ENCODE results near the gene ABCC11.
"Not testable (repeated sequence)": the region's sequence is repeated elsewhere in the genome, so short reads cannot be mapped to it uniquely, and the experiment has no call there.

ABCC11 gene

DNA sequence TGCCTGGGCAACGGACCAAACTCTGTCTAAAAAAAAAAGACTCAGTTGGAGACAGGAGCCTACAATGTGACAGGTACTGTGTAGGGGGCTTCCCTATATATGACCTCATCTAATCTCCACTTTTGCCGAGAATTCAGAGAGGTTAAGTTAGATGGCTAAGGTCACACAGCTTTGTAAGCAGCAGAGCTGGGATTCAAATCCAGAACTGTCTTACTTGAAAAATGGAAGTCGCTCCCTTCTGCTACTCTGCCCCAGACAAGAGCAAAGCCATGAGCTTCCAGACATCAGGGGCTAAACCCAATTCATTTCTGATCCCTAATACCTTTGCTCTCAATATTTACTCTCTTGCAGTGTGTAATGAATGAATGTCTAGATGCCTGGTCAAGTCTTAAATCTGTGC, 50.0 kb downstream of the ABCC11 start:
- H3K4me1 ChIP-seq (ENCODE audit: control insufficient read depth in 1 of 2, insufficient read depth in 2 of 2, low read length in 2 of 2): no peaks in the 10 kb centered on the region
- H3K36me3 ChIP-seq (ENCODE audit: control insufficient read depth in 1 of 2, insufficient read depth in 2 of 2, low read length in 2 of 2): no peaks in the 10 kb centered on the region
- H3K9me3 ChIP-seq (ENCODE audit: control insufficient read depth in 1 of 2, low read length in 2 of 2): no peaks in the 10 kb centered on the region
- no peak overlapping the region for H3K4me3 ChIP-seq (ENCODE audit: low read depth in 1 of 2, low read length in 2 of 2)
- no peak overlapping the region for H3K27ac ChIP-seq (ENCODE audit: low read length)
- no peaks in the 10 kb centered on the region for H3K27me3 ChIP-seq (ENCODE audit: low read depth, low read length)

DNA sequence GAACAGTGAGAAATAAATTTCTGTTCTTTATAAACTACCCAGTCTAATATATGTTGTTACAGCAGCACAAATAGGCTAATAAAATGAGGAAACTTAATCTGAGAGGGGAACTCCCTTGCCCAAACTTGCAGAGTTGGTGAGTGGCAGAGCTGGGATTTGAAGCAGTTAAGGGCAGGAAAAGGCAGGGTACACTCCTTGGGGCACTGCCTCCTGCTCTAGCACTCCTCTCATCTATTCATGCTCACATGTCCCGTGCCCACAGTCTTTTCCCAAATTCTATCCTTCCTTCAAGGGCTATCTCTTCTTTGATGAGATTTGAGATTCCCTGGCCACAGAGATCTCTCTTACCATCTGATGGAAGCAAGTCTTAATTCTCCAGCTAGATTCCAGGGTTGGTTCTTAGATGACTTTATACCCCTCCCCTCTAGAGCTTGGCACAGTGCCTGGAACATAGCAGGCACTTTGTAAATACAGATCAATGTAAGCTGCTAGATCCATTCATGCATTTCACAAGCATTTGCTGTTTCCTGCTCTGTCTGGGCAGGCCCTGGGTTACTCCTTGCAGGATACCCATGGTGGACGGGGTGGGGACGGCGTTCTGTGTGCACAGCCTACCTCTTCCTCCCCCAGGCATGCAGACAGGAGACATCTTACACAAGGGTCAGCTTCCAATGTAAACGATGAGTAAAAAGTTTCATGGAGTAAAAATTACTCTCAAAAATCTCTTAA, 52.3 kb downstream of the ABCC11 start:
- Histone ChIP-seq H3K36me3 (ENCODE audit: control insufficient read depth in 1 of 2, insufficient read depth in 2 of 2, low read length in 2 of 2) (no peaks in the 10 kb centered on the region), H3K9me3 (ENCODE audit: control insufficient read depth in 1 of 2, low read length in 2 of 2) (no peaks in the 10 kb centered on the region), H3K4me1 (ENCODE audit: control insufficient read depth in 1 of 2, insufficient read depth in 2 of 2, low read length in 2 of 2) (no peaks in the 10 kb centered on the region), H3K4me3 (ENCODE audit: low read depth in 1 of 2, low read length in 2 of 2) (no peak overlapping the region), H3K27me3 (ENCODE audit: low read depth, low read length) (no peaks in the 10 kb centered on the region), H3K27ac (ENCODE audit: low read length) (no peak overlapping the region)

DNA sequence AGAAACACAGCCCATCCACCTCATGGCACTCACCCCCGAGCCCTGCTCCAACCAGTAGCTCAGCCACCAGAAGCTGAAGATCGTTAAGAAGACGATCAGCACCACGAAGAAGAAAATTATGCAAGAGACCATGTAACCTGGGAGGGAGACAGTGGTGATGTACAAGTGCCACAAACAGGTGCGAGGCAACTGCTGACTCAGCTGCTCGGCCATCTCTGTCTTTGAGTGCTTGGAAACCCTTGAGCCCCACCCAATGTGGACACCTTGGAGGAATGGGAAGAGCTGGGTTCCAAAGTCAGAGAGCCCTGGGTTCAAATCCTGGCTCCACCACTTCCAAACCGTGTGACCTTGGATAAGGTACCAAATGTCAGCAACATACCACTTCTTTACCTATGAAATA, 53.5 kb downstream of the ABCC11 start:
- Histone ChIP-seq H3K4me1 (ENCODE audit: control insufficient read depth in 1 of 2, insufficient read depth in 2 of 2, low read length in 2 of 2) (no peaks in the 10 kb centered on the region), H3K36me3 (ENCODE audit: control insufficient read depth in 1 of 2, insufficient read depth in 2 of 2, low read length in 2 of 2) (no peaks in the 10 kb centered on the region), H3K4me3 (ENCODE audit: low read depth in 1 of 2, low read length in 2 of 2) (no peak overlapping the region), H3K9me3 (ENCODE audit: control insufficient read depth in 1 of 2, low read length in 2 of 2) (no peaks in the 10 kb centered on the region), H3K27me3 (ENCODE audit: low read depth, low read length) (no peaks in the 10 kb centered on the region), H3K27ac (ENCODE audit: low read length) (no peak overlapping the region)

DNA sequence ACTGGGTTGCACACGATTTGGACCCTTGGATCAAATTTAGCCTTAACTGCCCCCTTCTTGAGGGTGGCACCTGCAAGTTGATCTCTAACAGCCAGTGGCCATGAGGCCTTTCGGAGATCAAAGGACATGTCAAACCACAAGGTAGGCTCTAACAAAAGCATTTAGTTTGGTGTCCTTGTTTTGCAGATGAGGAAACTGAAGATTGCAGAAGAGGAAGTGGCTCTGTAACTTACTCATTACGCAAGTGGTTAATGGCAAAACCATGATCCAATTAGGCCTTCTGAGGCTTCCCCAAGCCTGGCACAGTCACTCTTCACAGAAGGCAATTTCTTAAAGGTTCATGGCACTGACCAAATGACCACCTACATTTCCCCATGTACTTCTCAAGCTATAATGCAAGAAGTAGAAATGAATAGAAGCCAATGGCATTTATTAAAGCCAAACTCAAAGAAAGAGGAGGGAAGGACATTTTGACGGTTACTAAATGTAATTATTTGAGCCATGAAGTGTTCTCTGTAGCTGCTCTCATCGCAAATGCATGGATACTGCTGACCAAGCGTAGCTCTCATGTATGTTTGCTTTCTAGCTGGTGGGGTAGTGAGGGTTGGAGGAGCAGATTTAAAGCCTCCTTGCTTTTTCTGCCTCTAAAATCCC, 58.8 kb downstream of the ABCC11 start:
- Histone ChIP-seq H3K27ac (ENCODE audit: low read length) (no peak overlapping the region), H3K4me3 (ENCODE audit: low read depth in 1 of 2, low read length in 2 of 2) (no peak overlapping the region), H3K36me3 (ENCODE audit: control insufficient read depth in 1 of 2, insufficient read depth in 2 of 2, low read length in 2 of 2) (no peaks in the 10 kb centered on the region), H3K4me1 (ENCODE audit: control insufficient read depth in 1 of 2, insufficient read depth in 2 of 2, low read length in 2 of 2) (no peaks in the 10 kb centered on the region), H3K9me3 (ENCODE audit: control insufficient read depth in 1 of 2, low read length in 2 of 2) (no peaks in the 10 kb centered on the region), H3K27me3 (ENCODE audit: low read depth, low read length) (no peaks in the 10 kb centered on the region)

DNA sequence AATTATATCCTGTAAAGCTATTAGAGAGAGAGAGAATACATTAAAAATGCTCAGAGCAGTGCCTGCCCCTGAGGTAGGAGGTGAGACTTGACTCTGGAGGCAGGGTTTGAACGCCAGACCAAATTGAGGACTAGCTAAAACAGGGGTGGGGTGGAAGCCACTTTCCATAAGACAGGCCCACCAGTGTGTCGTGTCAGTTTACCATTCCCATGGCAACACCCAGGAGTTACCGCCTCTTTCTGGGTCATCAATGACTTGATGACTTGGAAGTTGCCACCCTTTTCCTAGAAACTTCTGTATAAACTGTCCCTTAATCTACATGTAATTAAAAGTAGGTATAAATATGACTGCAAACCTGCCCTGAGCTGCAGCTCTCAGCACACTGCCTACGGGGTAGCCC, 59.6 kb downstream of the ABCC11 start:
- Histone ChIP-seq H3K4me3 (ENCODE audit: low read depth in 1 of 2, low read length in 2 of 2) (no peak overlapping the region), H3K4me1 (ENCODE audit: control insufficient read depth in 1 of 2, insufficient read depth in 2 of 2, low read length in 2 of 2) (no peaks in the 10 kb centered on the region), H3K36me3 (ENCODE audit: control insufficient read depth in 1 of 2, insufficient read depth in 2 of 2, low read length in 2 of 2) (no peaks in the 10 kb centered on the region), H3K9me3 (ENCODE audit: control insufficient read depth in 1 of 2, low read length in 2 of 2) (no peaks in the 10 kb centered on the region), H3K27ac (ENCODE audit: low read length) (no peak overlapping the region), H3K27me3 (ENCODE audit: low read depth, low read length) (no peaks in the 10 kb centered on the region)

DNA sequence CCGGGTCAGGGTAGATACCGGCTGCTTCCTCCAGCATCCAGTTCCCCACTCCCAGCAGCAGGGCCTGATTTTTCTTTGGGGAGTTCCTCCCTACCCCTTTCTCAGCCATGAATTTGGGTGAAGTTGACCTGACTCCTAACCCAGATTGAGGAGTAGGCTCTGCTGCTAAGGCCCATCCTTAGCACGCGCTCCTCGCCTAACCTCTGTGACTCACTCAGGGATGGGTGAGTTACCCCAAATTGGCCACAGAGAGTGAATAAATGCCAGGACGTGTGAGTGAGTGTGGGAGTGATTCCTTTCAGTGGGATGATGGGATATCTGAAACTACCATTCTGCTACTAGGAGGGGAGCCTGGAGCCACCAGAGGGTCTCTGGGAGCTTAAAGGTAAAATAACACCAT, 62.7 kb downstream of the ABCC11 start:
- H3K36me3 ChIP-seq (ENCODE audit: control insufficient read depth in 1 of 2, insufficient read depth in 2 of 2, low read length in 2 of 2): no peaks in the 10 kb centered on the region
- no peak overlapping the region for H3K4me3 ChIP-seq (ENCODE audit: low read depth in 1 of 2, low read length in 2 of 2)
- H3K9me3 ChIP-seq (ENCODE audit: control insufficient read depth in 1 of 2, low read length in 2 of 2): no peaks in the 10 kb centered on the region
- H3K27ac ChIP-seq (ENCODE audit: low read length): no peak overlapping the region
- H3K4me1 ChIP-seq (ENCODE audit: control insufficient read depth in 1 of 2, insufficient read depth in 2 of 2, low read length in 2 of 2): no peaks in the 10 kb centered on the region
- H3K27me3 ChIP-seq (ENCODE audit: low read depth, low read length): no peaks in the 10 kb centered on the region

DNA sequence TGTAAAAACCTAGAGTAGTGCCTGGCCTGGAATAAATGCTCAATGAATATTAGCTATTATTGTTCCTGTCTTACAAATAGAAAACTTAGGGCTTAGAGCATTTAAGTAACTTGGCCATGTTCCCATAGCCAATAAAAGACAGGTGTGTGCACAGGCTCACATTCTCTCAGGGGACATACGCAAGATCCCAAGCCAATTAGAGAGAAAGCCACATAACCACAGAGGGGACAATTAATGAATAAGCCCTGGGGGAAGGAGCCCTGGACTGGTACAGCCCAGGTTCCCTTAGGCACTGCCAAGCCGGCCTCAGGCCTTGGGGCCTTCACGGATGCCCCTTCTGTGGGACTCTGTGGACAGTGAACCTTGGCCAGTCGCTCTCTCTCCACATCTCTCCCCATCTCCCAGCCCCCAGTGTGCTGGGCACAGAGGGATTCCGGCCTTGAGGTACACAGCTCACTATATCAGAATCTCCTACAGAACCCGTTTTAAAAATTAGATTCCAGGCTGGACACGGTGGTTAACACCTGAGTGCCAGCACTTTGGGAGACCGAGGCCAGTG, 64.3 kb downstream of the ABCC11 start:
- H3K27me3 ChIP-seq (ENCODE audit: low read depth, low read length): no peaks in the 10 kb centered on the region
- no peaks in the 10 kb centered on the region for H3K36me3 ChIP-seq (ENCODE audit: control insufficient read depth in 1 of 2, insufficient read depth in 2 of 2, low read length in 2 of 2)
- no peaks in the 10 kb centered on the region for H3K9me3 ChIP-seq (ENCODE audit: control insufficient read depth in 1 of 2, low read length in 2 of 2)

DNA sequence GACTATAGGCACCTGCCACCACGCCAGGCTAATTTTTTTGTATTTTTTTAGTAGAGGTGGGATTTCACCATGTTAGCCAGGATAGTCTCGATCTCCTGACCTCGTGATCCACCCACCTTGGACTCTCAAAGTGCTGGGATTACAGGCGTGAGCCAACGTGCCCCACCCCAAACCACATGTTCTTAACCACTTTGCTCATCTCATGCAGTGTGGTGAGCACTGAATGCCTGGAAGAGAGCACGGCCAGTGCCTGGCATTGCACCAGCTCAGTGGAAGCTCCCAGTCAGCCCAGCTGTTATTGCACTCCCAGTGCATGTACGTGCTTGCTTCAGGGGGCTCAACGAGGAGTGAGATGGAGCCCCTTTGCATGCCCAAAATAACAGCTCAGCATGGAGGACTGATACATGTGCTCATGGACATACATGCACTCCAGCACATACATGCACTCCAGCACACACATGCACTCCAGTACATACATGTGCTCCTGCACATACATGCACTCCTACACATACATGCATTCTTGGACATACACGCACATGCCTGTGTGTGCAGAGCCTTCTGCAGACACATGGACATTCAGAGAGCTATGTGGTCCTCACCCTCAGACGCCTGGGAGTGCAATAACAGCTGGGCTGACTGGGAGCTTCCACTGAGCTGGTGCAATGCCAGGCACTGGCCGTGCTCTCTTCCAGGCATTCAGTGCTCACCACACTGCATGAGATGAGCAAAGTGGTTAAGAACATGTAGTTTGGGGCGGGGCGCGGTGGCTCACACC, 65.4 kb downstream of the ABCC11 start:
- not testable (repeated sequence) for H3K27me3 ChIP-seq (ENCODE audit: low read depth, low read length); H3K4me1 ChIP-seq (ENCODE audit: control insufficient read depth in 1 of 2, insufficient read depth in 2 of 2, low read length in 2 of 2); H3K36me3 ChIP-seq (ENCODE audit: control insufficient read depth in 1 of 2, insufficient read depth in 2 of 2, low read length in 2 of 2); H3K4me3 ChIP-seq (ENCODE audit: low read depth in 1 of 2, low read length in 2 of 2); H3K27ac ChIP-seq (ENCODE audit: low read length); H3K9me3 ChIP-seq (ENCODE audit: control insufficient read depth in 1 of 2, low read length in 2 of 2)

More for the DNA sequence above, 64.3 kb downstream of the ABCC11 start:
- Histone ChIP-seq H3K4me1 (ENCODE audit: control insufficient read depth in 1 of 2, insufficient read depth in 2 of 2, low read length in 2 of 2) (no peaks in the 10 kb centered on the region), H3K4me3 (ENCODE audit: low read depth in 1 of 2, low read length in 2 of 2) (no peak overlapping the region), H3K27ac (ENCODE audit: low read length) (no peak overlapping the region)

DNA sequence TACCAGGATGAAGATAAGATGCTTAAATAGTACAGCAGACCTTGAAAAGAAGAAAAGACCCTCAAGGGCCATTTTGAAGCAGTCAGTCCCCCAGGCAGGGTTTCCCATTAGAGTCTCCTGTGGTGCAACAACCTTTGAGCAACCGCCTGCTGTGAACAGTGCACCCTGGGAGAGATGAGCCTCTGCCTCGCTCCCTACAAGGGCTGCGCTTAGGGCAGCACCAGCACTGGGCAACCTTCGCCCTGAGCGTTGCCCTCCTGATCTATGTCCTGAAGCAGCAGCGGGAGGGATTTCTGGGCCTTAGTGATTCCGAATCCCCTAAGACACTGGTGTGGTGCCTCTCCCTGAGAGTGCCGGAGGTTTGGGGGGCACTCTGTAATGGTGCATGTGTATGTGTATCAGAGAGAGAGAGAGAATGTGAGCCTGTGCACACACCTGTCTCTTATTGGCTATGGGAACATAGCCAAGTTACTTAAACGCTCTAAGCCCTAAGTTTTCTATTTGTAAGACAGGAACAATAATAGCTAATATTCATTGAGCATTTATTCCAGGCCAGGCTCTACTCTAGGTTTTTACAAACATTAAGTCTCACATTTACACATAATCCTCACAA, 66.4 kb downstream of the ABCC11 start:
- no peak overlapping the region for H3K4me3 ChIP-seq (ENCODE audit: low read depth in 1 of 2, low read length in 2 of 2)
- no peaks in the 10 kb centered on the region for H3K4me1 ChIP-seq (ENCODE audit: control insufficient read depth in 1 of 2, insufficient read depth in 2 of 2, low read length in 2 of 2)
- H3K27ac ChIP-seq (ENCODE audit: low read length): no peak overlapping the region
- H3K27me3 ChIP-seq (ENCODE audit: low read depth, low read length): no peaks in the 10 kb centered on the region
- no peaks in the 10 kb centered on the region for H3K9me3 ChIP-seq (ENCODE audit: control insufficient read depth in 1 of 2, low read length in 2 of 2)
- H3K36me3 ChIP-seq (ENCODE audit: control insufficient read depth in 1 of 2, insufficient read depth in 2 of 2, low read length in 2 of 2): no peaks in the 10 kb centered on the region

DNA sequence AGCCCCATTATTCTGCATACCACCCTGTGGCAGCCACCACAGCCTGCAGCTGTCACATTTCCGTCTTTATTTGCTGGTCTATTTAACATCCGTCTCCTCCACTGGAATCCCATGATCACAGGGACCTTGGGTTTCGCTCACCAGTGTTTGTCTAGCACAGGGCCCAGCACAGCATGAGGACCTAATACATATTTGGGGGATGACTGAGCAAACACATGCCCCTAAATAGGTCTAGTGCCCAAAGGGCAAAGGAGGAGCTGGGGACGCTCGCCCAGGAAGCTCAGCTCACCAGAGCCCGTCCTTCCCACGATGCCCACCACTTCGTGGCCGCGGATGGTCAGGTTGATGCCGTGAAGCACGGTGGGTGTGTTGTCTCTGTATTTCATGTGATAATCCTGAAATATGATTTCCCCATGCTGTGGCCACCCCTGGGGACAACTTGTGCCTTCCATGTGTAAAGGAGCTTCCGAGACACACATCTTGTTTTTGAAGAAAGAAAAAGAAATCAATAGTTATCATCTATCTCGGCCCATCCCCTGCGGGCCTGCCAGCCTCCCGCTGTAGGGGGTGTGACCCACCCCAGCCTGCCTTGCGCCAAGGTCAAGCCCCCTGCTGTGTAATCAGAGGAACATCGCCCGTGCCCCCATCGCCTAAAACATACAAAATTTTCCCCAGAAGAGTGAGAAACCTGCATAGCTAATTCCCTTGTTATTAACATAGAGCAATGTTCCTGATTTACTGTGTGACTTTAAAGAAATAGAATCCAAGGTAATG, 70.5 kb downstream of the ABCC11 start:
- H3K9me3 ChIP-seq (ENCODE audit: control insufficient read depth in 1 of 2, low read length in 2 of 2): no peaks in the 10 kb centered on the region
- H3K27ac ChIP-seq (ENCODE audit: low read length): no peak overlapping the region
- H3K36me3 ChIP-seq (ENCODE audit: control insufficient read depth in 1 of 2, insufficient read depth in 2 of 2, low read length in 2 of 2): no peaks in the 10 kb centered on the region
- no peak overlapping the region for H3K4me3 ChIP-seq (ENCODE audit: low read depth in 1 of 2, low read length in 2 of 2)
- H3K27me3 ChIP-seq (ENCODE audit: low read depth, low read length): no peaks in the 10 kb centered on the region
- H3K4me1 ChIP-seq (ENCODE audit: control insufficient read depth in 1 of 2, insufficient read depth in 2 of 2, low read length in 2 of 2): no peaks in the 10 kb centered on the region

All from muscle layer of duodenum (tissue), 2 donors.